ENCODE results near the gene DUSP22.
"Not testable (repeated sequence)": the region's sequence is repeated elsewhere in the genome, so short reads cannot be mapped to it uniquely, and the experiment has no call there.

DUSP22 gene

DNA sequence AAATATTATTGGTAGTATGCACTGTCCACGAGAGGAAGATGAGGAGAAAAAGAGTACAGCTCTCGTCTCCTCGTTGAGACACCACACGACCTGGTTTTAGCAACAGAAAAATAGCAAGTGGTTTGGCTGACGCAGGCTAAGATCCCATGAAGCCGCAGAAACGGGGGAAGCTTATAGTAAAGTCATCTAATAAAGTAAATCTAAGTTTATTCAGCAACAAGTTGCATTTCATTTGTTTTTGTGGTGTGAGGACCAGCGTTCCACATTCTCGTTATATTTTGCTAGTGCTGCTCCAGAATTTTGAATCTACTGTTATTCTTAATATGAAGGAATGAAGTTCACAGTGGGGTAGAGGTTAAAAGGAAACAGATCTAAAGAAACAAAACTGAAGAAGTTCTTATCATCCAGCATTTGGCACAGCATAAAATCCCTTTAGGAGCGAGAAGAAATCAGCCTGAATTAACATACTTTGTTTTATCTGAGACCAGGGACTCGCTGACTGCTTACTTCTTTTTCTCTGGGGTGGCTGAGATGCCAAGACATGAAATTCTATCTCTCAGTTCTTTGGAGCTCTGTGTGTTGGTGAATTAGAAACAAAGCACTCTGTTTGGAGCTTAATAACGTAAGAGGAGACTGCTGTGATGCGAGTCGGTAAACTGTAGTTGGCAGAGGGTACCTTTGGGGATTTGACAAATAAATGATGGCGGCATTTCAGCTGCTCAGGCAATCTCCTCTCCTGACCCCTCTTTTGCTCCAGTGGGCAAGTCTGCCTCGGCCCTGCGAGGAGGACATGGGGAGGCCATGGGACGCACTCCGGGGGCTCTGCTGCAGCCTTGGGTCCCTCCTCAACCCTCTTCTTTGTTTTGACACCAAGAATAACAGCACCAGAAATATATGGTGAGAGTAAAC, 74.4 kb downstream of the DUSP22 start:
- no peak for DNase-seq

DNA sequence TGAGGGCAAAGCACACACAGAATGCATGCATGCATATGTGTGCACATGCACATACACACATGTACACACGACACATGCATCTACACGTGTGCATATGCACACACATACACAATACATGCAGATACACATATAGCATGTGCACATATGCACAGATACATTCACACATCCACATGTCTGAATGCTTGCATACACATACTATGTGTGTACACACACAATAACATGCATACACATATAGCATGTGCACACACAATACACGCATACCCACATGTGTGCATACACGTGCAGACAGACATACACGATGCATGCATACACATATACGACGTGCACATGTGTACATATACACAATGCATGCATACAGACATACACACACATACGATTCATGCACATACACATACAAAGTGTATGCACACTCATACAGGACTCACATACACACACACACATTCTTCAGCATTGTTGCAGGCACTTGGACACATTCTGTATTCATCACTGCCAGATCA, 75.1 kb downstream of the DUSP22 start:
- DNase-seq: no peak

DNA sequence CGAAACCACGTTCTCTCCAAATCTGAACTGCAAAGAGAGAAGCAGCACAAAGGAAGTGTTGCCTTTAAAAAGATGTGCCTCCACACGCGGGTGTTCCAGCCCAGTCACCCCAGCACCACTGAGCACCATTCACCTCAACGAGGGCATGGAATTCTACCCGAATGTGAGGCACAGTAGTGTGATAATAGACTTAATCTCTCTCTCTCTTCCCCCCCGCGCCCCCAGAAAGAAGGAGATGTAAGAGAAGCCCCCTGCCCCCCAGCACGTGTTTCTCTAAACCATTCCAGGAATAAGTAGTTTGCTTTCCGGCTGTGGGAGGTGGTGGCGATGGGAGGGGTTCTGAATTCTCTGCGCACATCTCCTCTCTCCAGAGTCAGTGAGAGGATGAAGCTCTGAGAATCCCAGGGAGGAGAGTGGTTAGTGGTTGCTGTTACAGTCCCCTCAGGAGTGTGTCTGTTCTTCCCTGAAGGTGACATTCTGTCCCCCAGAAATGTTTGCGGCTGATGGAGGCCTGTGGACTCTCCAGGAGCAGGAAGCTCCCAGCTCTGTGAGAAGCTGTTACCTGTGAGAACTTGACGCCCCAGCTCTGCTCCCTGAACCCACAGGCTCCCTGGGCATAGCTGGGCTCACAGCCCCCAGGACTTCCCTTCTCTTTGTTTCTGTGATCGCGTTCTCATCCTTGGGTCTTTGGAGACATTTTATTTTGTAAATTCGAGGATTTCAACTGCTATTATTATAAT, 75.8 kb downstream of the DUSP22 start:
- no peak for DNase-seq

- DNase-seq: no peak
These were observed 77.5 kb downstream of the DUSP22 start for GRCh38 chr6:369559-370431.

- no peak for DNase-seq
These were observed 78.3 kb downstream of the DUSP22 start for GRCh38 chr6:370555-370954.

- DNase-seq: not testable (repeated sequence)
These were observed 79.6 kb downstream of the DUSP22 start for GRCh38 chr6:371851-372250.

DNA sequence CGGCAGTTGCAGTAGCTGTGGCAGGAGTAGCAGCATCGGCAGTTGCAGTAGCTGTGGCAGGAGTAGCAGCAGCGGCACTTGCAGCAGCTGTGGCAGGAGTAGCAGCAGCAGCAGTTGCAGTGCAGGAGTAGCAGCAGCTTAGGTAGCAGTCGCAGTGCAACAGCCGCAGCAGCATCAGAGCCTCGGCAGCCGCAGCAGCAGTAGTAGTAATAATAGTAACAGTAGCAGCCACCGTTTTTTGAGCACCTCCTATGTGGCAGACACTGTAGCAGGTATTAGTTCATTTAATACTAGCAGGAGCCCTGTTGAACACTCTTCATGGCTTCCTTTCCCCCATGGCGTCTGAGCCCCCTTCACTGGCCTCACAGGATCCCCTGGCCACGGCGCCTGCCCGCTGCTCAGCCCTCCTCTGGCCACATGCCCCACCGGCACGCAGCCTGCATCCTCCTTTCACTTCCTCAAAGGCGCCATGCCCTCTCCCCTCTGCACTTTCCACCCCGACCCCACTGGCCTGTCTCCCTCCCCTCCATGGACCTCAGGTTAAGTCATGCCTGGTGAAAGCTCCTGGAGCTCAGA, 80.1 kb downstream of the DUSP22 start:
- DNase-seq: no peak

GRCh38 chr6:373031-373430, 80.7 kb downstream of the DUSP22 start:
- DNase-seq: no peak

DNA sequence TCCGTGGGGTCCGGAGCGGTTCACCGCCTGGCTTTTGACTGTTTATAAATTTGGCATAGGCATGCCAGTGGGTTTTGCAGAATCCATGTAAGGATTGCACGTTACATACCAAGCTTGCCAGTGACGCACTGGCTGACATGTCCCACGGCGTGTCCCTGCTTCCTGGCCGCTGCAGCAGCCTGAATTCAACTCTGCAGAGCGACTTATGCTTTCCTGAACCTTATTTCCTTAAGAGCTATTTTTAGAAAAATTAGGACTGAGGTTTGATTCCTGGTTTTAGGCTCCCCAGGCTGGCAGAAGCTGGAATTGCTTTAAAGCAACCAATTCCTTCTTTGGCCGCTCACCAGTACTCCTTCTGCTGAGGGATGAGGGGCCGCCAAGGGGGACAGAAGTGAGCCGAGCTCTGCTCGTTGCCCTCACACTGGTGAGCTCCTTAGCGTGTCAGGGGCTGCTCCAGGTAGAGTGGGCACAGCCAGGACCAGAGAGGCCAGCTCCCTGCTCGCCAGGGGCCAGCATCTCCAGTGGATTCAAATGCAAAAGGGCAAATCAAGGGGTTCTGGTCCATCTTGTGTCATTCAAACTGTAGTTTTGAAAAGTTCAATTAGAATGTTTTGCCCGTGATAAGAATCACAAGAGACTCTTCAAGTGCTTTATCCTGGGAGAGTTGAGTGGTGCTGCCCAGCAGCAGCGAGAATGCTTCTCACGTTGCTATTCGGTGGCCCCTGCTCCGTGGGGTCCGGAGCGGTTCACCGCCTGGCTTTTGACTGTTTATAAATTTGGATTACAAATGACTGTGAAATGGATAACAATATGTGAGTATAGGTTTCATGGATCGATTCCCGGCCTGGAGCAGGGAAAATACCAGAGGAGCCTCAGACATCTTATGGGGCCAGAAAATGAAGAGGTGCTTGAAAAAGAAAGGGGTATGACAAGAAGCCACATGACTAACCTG, 81.8 kb downstream of the DUSP22 start:
- peak; percentile 16 for DNase-seq

GRCh38 chr6:374956-375355, 82.7 kb downstream of the DUSP22 start:
- DNase-seq: no peak

DNA sequence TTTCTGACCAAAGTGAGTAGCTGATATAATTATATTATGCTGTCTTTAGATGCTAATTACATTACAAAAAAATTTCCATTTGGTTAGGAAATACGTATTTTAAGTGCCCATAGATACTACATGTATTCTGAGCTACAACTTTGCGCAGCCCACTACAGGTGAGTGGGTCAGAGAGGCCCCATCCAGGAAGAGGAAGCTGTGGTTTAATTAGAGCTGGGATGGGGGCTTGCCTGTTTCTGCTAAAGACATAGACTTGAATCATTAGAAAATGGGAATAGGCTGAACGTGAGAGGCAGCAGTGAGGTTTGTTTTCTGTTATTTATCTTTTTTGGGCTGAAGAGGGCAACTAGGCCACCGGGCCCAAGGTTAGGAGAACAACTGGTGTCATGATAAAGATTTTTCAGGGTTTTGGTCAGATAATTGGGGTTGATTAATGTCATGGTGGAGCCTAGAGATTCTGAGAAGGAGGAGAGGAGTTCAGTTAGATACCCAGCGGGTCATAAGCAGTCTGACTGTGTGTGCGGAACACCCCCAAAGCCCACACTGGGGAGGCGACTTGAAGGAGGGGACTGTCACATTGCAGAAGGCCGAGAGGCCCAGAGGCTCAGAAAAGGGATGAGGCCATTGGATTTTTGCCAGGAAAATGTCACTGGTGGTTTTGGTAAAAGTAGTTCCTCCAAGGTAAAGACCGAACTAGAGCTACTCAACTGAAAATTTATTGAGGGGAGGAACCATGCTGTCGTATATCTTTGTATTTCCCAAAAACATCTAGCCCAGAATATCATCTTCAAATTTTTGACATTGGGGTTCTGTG, 84.7 kb downstream of the DUSP22 start:
- no peak for DNase-seq

DNA sequence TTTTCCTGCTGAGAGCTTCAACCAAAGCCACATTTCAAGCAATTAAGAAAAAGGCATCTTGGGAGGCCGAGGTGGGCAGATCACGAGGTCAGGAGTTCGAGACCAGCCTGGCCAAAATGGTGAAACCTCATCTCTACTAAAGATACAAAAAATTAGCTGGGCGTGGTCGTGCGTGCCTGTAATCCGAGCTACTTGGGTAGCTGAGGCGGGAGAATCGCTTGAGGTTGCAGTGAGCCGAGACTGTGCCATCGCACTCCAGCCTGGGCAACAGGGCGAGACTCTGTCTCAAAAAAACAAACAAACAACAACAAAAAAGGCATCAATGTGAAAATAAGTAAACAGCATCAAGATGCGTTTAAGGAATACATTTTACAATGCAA, 85.3 kb downstream of the DUSP22 start:
- DNase-seq: not testable (repeated sequence)

DNA sequence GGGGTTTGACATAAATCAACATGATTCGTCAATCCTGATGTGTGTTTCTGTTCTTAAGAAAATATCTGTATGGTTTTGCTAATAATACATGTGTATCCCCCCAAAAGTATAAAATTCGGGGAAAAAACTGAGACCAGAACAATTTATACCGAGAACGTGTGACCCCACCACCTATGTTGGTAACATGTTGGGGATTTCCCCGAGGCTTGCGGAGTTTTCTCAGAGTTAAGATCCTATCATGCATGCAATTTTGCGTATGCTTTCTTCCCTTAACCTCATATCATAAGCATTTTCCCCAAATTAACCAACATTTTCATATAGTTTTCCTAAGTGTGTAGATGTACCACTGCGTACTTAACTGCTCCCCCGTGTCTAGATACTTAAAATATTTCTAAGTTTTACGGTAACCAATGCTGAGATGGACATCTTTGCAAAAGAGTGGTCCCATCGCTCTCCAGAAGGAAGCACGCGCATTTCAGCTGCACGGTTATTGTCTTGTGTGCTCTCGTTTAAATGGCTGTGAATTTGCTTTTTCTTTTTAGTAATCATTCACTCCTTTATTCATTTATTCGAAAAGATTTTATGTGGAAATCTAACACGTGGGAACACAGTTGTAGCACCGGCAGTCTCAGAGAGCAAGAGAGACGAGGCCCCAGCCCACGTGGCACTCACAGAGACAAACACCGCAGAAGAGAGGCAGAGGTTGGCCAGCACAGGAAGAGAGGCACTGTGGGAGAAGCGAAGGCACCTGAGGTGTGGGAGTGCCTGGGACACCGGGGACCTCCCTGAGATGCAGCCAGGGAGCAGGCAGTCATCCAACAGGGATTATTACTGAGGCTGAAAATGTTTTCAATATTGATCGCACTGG, 86.0 kb downstream of the DUSP22 start:
- DNase-seq: no peak

DNA sequence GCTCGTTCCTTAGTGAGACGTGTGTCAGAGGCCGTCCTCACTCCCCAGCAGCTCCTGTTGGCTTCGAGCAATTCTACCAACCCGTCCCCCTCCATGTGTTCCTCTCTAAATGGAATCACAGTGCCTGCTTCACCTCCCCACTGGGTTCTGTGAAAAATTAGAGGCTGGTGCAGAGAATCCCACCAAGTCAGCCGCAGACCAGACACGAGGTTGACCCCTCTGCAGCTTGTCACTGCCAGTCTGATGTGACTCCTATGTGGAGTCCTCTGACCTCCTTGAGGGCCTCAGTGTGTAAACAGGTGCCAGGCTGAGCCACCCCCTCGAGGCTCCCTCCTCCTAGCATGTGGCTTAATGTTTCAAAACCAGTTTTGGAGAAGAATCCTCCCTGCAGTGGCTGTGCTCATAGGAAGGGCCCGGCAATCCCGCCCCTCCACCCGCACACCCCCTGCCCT, 86.7 kb downstream of the DUSP22 start:
- DNase-seq: no peak

GRCh38 chr6:379410-380181, 87.3 kb downstream of the DUSP22 start:
- no peak for DNase-seq

- no peak for DNase-seq
These were observed 88.2 kb downstream of the DUSP22 start for GRCh38 chr6:380234-381218.

All from fibroblast of skin of abdomen (primary cell).